K562 (cell line): ENCODE results near the gene ZNF197. TPM values are rescaled to one million over a fixed set of nuclear protein-coding genes. Genes with fewer than 3 reads are reported as not detected.

Experiments used
- CBFA2T2 ChIP-seq: fragments of 450-650 bp; conservative IDR thresholded peaks from 2 replicates; pipeline ENCODE4 v1.6.1; 2017; ENCODE audit warnings: mild to moderate bottlenecking
- CHD4 ChIP-seq: fragments of 200-600 bp; sonication (generic); IDR thresholded peaks from 3 replicates; pipeline ENCODE4 v1.6.1; 2012; ENCODE audit warnings: low read depth, mild to moderate bottlenecking, mixed read lengths, low read length, inconsistent platforms; ENCODE audit not compliant: insufficient read depth, insufficient replicate concordance, poor library complexity, severe bottlenecking
- ERF ChIP-seq: fragments of 450-650 bp; formaldehyde crosslinking; IDR thresholded peaks from 2 replicates; pipeline ENCODE4 v1.4.0; 2020; ENCODE audit warnings: mild to moderate bottlenecking, mixed read lengths
- GATA2 ChIP-seq: sonication (generic); formaldehyde crosslinking; IDR thresholded peaks from 2 replicates; pipeline ENCODE4 v1.4.0; 2020; ENCODE audit warnings: mild to moderate bottlenecking, missing genetic modification reagents
- HEY1 ChIP-seq: fragments of 250-450 bp; sonication (Bioruptor Pico); IDR thresholded peaks from 2 replicates; pipeline ENCODE4 v1.5.0; 2020; ENCODE audit warnings: mild to moderate bottlenecking, moderate library complexity, borderline replicate concordance
- IRF2 ChIP-seq: sonication (generic); formaldehyde crosslinking; IDR thresholded peaks from 2 replicates; pipeline ENCODE4 v1.8.1; 2022; ENCODE audit warnings: mild to moderate bottlenecking, missing genetic modification reagents
- LARP7 ChIP-seq: fragments of 450-650 bp; IDR thresholded peaks from 2 replicates; pipeline ENCODE4 v1.6.1; 2016
- NFYB ChIP-seq: IDR thresholded peaks from 2 replicates; pipeline ENCODE4 v1.6.1; 2011; ENCODE audit warnings: mild to moderate bottlenecking, moderate library complexity; ENCODE audit not compliant: insufficient read length; ENCODE audit errors: extremely low read depth
- NR2C1 ChIP-seq, 2 experiments: fragments of 450-650 bp; IDR thresholded peaks; 2 replicates each; pipeline ENCODE4 v1.6.1; 2017; ENCODE audit warnings: mild to moderate bottlenecking in 2 of 2, antibody characterized with exemption in 1 of 2, inconsistent platforms in 1 of 2, missing compliant biosample characterization in 1 of 2, missing genetic modification characterization in 1 of 2
- PTTG1 ChIP-seq: fragments of 450-650 bp; IDR thresholded peaks from 2 replicates; pipeline ENCODE4 v1.6.1; 2016; ENCODE audit warnings: low read depth, mild to moderate bottlenecking, missing genetic modification characterization, missing compliant biosample characterization
- RBFOX2 ChIP-seq: fragments of 200-400 bp; formaldehyde crosslinking; IDR thresholded peaks from 2 replicates; pipeline ENCODE4 v1.6.1; 2017; ENCODE audit warnings: low read depth, mild to moderate bottlenecking, low read length, moderate library complexity
- SAP30 ChIP-seq: fragments of 200-600 bp; sonication (generic); IDR thresholded peaks from 2 replicates; pipeline ENCODE4 v1.6.1; 2012; ENCODE audit warnings: borderline replicate concordance, low read depth, mild to moderate bottlenecking, moderate library complexity, low read length, control low read depth, inconsistent platforms; ENCODE audit not compliant: insufficient read depth, poor library complexity, severe bottlenecking
- SIRT6 ChIP-seq: IDR thresholded peaks from one replicate; pipeline ENCODE4 v1.6.1; 2012; ENCODE audit warnings: low read depth, mild to moderate bottlenecking, control low read depth, inconsistent platforms, low read length, moderate library complexity
- SP1 ChIP-seq: sonication (generic); formaldehyde crosslinking; IDR thresholded peaks from 2 replicates; pipeline ENCODE4 v1.8.1; 2022; ENCODE audit warnings: mild to moderate bottlenecking, missing genetic modification reagents
- TAL1 ChIP-seq: fragments of 450-650 bp; IDR thresholded peaks from 2 replicates; pipeline ENCODE4 v1.6.1; 2016; ENCODE audit warnings: mild to moderate bottlenecking
- TRIM24 ChIP-seq, 2 experiments: fragments of 450-650 bp; IDR thresholded peaks; 2 replicates each; pipeline ENCODE4 v1.6.1; 2016
- ZBTB17 ChIP-seq: fragments of 450-650 bp; formaldehyde crosslinking; IDR thresholded peaks from 2 replicates; pipeline ENCODE4 v1.4.0; 2020; ENCODE audit warnings: mild to moderate bottlenecking
- ZC3H11A ChIP-seq: IDR thresholded peaks from 2 replicates; pipeline ENCODE4 v1.6.1; 2012; ENCODE audit warnings: low read depth, low read length, improper control_type of control experiment
- ZKSCAN3 ChIP-seq: fragments of 250-450 bp; sonication (Bioruptor Pico); IDR thresholded peaks from 2 replicates; pipeline ENCODE4 v1.4.0; 2020
- ZKSCAN8 ChIP-seq: fragments of 200-800 bp; sonication (Bioruptor generic); IDR thresholded peaks from 2 replicates; pipeline ENCODE4 v1.6.1; 2016; ENCODE audit warnings: missing genetic modification characterization, missing compliant biosample characterization
- ZNF175 ChIP-seq: fragments of 200-800 bp; sonication (Bioruptor generic); IDR thresholded peaks from 2 replicates; pipeline ENCODE4 v1.6.1; 2016; ENCODE audit warnings: low read depth, mild to moderate bottlenecking, missing genetic modification characterization, missing compliant biosample characterization
- ZNF212 ChIP-seq: fragments of 450-650 bp; formaldehyde crosslinking; IDR thresholded peaks from 2 replicates; pipeline ENCODE4 v1.4.0; 2020; ENCODE audit warnings: mild to moderate bottlenecking
- ZNF384 ChIP-seq: IDR thresholded peaks from 2 replicates; pipeline ENCODE4 v1.6.1; 2012; ENCODE audit warnings: low read depth, low read length, improper control_type of control experiment
- ZNF436 ChIP-seq: fragments of 250-450, 450-650 bp; sonication (Bioruptor Pico); formaldehyde crosslinking; IDR thresholded peaks from 2 replicates; pipeline ENCODE4 v1.7.0; 2020; ENCODE audit warnings: mild to moderate bottlenecking
- ZNF644 ChIP-seq: fragments of 200-800 bp; sonication (Bioruptor generic); IDR thresholded peaks from 2 replicates; pipeline ENCODE4 v1.6.1; 2016; ENCODE audit warnings: low read depth, missing genetic modification characterization, missing compliant biosample characterization
- ZNF766 ChIP-seq: fragments of 200-800 bp; sonication (Bioruptor generic); conservative IDR thresholded peaks from 2 replicates; pipeline ENCODE4 v1.6.1; 2016; ENCODE audit warnings: missing genetic modification characterization, missing compliant biosample characterization
- polyA plus RNA-seq, 8 experiments: library from polyadenylated mRNA; depleted of rRNA in 4 of 8; stranded (reverse) in 5 of 8; unstranded in 3 of 8; fragments of >200 nt; fragmentation: Nextera tagmentation in 2 of 8; fragmentation: Illumina TruSeq in 1 of 8; extraction: Ambion mirVana in 2 of 8; extraction: Trizol in 1 of 8; gene quantifications; 2 replicates each; pipeline versions ENCODE4 v1.2.1 to v1.2.3, GENCODE V29; 2011 to 2014; ENCODE audit warnings: inconsistent platforms in 1 of 8, missing spikeins in 1 of 8
- total RNA-seq, 7 experiments: library from RNA; depleted of rRNA in 6 of 7; stranded (reverse); fragments of >200 nt in 6 of 7; fragmentation: Illumina TruSeq in 2 of 7; extraction: Trizol in 2 of 7; gene quantifications; 2 replicates each; pipeline versions ENCODE4 v1.2.1 to v1.2.3, GENCODE V29; 2011 to 2021; ENCODE audit warnings: low replicate concordance in 1 of 7
- TF ChIP-seq, protein P1 (sequence below): fragments of 250-450 bp; sonication (Bioruptor Pico); IDR thresholded peaks from 2 replicates; pipeline ENCODE4 v1.8.0; 2022; ENCODE audit warnings: moderate library complexity, mild to moderate bottlenecking, inconsistent platforms
- TF ChIP-seq, protein P2 (sequence below): IDR thresholded peaks from 2 replicates; pipeline ENCODE4 v1.6.1; 2012; ENCODE audit warnings: low read depth, low read length, improper control_type of control experiment, borderline replicate concordance
- TF ChIP-seq, protein P3 (sequence below): fragments of 250-450 bp; sonication (Bioruptor Pico); IDR thresholded peaks from 2 replicates; pipeline ENCODE4 v1.8.0; 2021; ENCODE audit warnings: moderate library complexity, mild to moderate bottlenecking, inconsistent platforms

ZNF197 gene
- total and polyA plus RNA-seq, 9 of the 15 experiments (the other 6 are each of a cell fraction or from before 2014, with no cell fraction given) = 3.5 to 19.1 (median 13.7) TPM

DNA sequence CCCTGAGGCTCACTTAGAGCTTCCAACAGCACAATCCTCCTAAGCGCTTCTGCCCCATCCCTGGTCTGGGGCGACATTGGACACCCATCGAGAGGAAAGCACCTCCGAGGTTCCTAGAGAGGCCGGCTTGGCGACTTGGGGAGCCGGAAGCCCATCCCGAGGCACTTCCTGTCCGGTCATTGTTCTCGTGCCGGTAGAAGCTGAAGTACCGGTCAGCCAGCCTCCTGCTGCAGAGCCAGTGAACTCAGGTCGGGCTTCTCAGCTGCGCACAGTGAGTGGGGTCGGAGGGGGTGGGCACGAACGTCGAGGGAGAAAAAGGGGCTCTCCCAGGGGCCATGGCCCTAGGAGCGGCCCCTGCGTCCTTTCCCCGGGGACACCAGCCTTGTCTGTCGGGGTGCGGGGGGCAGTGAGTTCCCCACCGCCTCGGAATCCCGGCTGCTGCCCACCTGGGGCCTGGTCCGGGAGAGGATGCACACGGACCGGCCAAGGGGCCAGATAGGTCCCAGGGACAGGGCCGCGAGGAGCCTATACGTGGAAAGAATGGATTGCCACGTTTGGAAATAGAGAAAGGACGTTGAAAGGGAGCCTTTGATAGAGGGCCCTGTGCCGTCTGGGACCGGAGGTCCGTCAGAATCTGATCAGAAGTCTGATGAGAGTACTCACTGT, 23.9 kb downstream of the ZNF197 start, which contains the start of gene ZNF35 (continued):
- 0 out of 2 replicates have a peak, but pooled peaks have one; percentile 35 for TF ChIP-seq ZNF175 (CRISPR knock-in tag)
- peak; percentile 90 for TF ChIP-seq RBFOX2
- TF ChIP-seq ZNF766 (CRISPR knock-in tag) = no peak
- TF ChIP-seq ZNF212 (CRISPR knock-in tag) = no peak
- TF ChIP-seq TAL1 = 0 out of 2 replicates have a peak, but pooled peaks have one; percentile 3
- TF ChIP-seq, protein P1, sequence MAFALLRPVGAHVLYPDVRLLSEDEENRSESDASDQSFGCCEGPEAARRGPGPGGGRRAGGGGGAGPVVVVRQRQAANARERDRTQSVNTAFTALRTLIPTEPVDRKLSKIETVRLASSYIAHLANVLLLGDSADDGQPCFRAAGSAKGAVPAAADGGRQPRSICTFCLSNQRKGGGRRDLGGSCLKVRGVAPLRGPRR (CRISPR knock-in tag) = no peak
- TF ChIP-seq TRIM24 (IDR thresholded peaks at IDR 0.05) = peak in 1 of 2 experiments; percentile 86; a peak in 2 of 4 replicates
- no peak for TF ChIP-seq ZNF644
- TF ChIP-seq, protein P2, sequence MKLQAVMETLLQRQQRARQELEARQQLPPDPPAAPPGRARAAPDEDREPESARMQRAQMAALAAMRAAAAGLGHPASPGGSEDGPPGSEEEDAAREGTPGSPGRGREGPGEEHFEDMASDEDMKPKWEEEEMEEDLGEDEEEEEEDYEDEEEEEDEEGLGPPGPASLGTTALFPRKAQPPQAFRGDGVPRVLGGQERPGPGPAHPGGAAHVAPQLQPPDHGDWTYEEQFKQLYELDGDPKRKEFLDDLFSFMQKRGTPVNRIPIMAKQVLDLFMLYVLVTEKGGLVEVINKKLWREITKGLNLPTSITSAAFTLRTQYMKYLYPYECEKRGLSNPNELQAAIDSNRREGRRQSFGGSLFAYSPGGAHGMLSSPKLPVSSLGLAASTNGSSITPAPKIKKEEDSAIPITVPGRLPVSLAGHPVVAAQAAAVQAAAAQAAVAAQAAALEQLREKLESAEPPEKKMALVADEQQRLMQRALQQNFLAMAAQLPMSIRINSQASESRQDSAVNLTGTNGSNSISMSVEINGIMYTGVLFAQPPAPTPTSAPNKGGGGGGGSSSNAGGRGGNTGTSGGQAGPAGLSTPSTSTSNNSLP = no peak
- TF ChIP-seq ZBTB17 (CRISPR knock-in tag) = 0 out of 2 replicates have a peak, but pooled peaks have one; percentile 58
- no peak for TF ChIP-seq GATA2 (CRISPR knock-in tag)
- TF ChIP-seq SIRT6 = no peak
- peak; percentile 64; the same call in 1 of the 2 replicates for TF ChIP-seq SP1
- no peak for TF ChIP-seq IRF2
- peak; percentile 31; the same call in 1 of the 2 replicates for TF ChIP-seq ZNF384
- no peak for TF ChIP-seq CBFA2T2
- no peak for TF ChIP-seq NFYB
- TF ChIP-seq NR2C1 (IDR thresholded peaks at IDR 0.05) = peak; percentile 55
- peak; percentile 66 for TF ChIP-seq NR2C1 (tag; IDR thresholded peaks at IDR 0.05)
- TF ChIP-seq ZKSCAN3 (CRISPR knock-in tag) = no peak
- no peak for TF ChIP-seq LARP7
- no peak for TF ChIP-seq PTTG1 (tag)
- TF ChIP-seq CHD4 = no peak
- no peak for TF ChIP-seq ZC3H11A
- 0 out of 2 replicates have a peak, but pooled peaks have one; percentile 10 for TF ChIP-seq ZKSCAN8 (CRISPR knock-in tag)
- 0 out of 2 replicates have a peak, but pooled peaks have one; percentile 46 for TF ChIP-seq ERF (CRISPR knock-in tag)
- TF ChIP-seq, protein P3, sequence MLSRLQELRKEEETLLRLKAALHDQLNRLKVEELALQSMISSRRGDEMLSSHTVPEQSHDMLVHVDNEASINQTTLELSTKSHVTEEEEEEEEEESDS = no peak
- TF ChIP-seq SAP30 = peak; percentile 76
- TF ChIP-seq HEY1 (CRISPR knock-in tag) = no peak
- TF ChIP-seq ZNF436 (CRISPR knock-in tag) = no peak
